ENCODE data around the gene SLC45A2. TPM values are rescaled to one million over a fixed set of nuclear protein-coding genes. Genes with fewer than 3 reads are reported as not detected.

SLC45A2 gene
- total and polyA plus RNA-seq, 8 donors: 0.08 to 0.26 (median 0.19) TPM; not detected in 4

DNA sequence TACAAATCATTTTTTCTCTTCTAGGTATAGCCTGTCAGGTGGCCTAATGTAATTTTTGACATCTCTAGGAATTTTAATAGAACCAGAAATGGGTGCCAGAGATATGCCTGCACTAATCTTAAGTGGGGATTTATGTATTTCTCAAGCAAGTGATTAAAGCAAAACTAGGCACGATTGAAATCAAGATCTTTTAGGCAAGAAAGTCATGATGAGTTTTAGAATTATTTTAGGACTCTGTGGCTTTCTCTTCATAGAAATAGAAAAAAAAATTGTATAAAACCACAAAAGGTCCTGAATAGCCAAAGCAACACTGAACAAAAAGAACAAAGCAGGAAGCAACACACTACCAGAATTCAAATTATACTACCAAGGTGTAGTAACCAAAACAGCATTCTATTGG is 24.3 kb upstream of the SLC45A2 start:
- TF ChIP-seq, protein P1, sequence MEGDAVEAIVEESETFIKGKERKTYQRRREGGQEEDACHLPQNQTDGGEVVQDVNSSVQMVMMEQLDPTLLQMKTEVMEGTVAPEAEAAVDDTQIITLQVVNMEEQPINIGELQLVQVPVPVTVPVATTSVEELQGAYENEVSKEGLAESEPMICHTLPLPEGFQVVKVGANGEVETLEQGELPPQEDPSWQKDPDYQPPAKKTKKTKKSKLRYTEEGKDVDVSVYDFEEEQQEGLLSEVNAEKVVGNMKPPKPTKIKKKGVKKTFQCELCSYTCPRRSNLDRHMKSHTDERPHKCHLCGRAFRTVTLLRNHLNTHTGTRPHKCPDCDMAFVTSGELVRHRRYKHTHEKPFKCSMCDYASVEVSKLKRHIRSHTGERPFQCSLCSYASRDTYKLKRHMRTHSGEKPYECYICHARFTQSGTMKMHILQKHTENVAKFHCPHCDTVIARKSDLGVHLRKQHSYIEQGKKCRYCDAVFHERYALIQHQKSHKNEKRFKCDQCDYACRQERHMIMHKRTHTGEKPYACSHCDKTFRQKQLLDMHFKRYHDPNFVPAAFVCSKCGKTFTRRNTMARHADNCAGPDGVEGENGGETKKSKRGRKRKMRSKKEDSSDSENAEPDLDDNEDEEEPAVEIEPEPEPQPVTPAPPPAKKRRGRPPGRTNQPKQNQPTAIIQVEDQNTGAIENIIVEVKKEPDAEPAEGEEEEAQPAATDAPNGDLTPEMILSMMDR (IDR thresholded peaks at IDR 0.05): no peak
- H3K4me3 ChIP-seq: peak overlapping the region; percentile 64 to 89 (median 73)
- FAIRE-seq (no peak), DNase-seq (no peak), ATAC-seq (no peak)
- peaks cover 10 to 17% (median 14%) of the 10 kb centered on the region in 3 donors for H3K4me1 ChIP-seq
- no peaks in the 10 kb centered on the region for H3K36me3 ChIP-seq
- WGBS, 2 donors: 0 to 4% methylated on average over 1 of the region's 1 CpG
- H3K9me3 ChIP-seq: no peaks in the 10 kb centered on the region
- H3K27ac ChIP-seq: peak overlapping the region; percentile 87 to 96 (median 92)
- no peaks in the 10 kb centered on the region for H3K27me3 ChIP-seq
- intact Hi-C loops (cut with DNase I): loop anchor here in 1 of 3 donors (10.0 kb wide), 1 partner anchor 456 kb away; no protein-coding TSS in a partner anchor

DNA sequence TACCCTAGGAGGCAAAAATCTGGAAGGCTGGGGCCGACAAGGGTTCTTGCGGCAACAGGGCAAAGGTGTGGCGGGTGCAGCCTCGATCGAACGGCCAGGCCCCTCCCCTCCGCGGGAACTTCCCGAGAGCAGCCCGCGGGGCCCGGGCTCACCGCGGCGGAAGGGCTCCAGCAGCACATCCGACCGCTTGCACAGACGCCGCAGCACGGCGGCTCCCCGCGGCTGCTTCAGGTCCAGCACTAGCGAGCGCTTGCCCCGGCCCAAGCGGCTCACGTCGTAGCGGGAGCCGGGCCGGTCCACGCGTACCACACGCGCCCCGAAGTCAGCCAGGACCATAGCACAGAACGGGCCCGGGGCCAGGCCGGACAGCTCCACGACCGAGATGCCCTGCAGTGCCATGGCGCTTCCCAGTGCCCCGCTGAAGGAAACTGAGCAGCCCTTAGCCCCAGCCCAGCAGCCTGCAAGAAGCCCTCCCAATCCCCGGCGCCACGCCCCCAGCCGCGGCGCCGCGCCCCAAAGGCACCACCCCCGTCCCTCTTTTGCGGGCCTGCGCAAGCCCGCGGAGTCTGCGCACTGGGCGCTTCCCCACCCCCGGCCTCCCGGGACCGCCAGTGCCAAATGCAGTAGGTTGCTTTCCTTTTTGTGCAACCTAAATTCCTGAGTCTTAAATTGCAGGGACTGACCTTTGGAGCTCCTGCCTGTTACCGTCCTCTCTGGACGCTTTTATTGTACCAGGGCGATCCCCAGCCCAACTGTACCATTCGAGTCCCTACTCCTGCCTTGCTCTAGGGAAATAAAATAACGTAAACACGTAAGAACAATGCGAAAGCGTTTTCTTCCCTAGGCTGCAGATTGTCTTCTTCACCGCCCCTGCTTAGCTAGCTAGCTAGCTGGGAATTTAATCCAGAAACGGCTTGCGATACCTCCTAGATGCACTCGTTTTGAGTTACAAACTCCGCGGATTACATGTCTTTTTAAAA is 23.4 kb upstream of the SLC45A2 start, which contains the start of gene AMACR:
Gene AMACR, minus strand, starts transcription at position 430 of the 980 bp plus-strand sequence. Its CDS starts 31 bp downstream, at position 399.
- WGBS, 2 donors: 0% methylated on average over 76 of the region's 76 CpGs
- H3K36me3 ChIP-seq: no peaks in the 10 kb centered on the region
- FAIRE-seq: no peak
- DNase-seq: peak; percentile 89 to 96 (median 93)
- H3K4me3 ChIP-seq: peak within 1 kb of the TSS; percentile 64 to 89 (median 73)
- peaks cover 10 to 15% (median 14%) of the 10 kb centered on the region in 3 donors for H3K4me1 ChIP-seq
- TF ChIP-seq, protein P1 (IDR thresholded peaks at IDR 0.05): no peak
- peak; percentile 91 to 96 (median 94) for ATAC-seq
- H3K9me3 ChIP-seq: no peaks in the 10 kb centered on the region
- no peaks in the 10 kb centered on the region for H3K27me3 ChIP-seq
- intact Hi-C loops (cut with DNase I): loop anchor here in 1 of 3 donors (10.0 kb wide), 1 partner anchor 457 kb away; no protein-coding TSS in a partner anchor
- H3K27ac ChIP-seq: peak within 1 kb of the TSS; percentile 87 to 96 (median 92)

DNA sequence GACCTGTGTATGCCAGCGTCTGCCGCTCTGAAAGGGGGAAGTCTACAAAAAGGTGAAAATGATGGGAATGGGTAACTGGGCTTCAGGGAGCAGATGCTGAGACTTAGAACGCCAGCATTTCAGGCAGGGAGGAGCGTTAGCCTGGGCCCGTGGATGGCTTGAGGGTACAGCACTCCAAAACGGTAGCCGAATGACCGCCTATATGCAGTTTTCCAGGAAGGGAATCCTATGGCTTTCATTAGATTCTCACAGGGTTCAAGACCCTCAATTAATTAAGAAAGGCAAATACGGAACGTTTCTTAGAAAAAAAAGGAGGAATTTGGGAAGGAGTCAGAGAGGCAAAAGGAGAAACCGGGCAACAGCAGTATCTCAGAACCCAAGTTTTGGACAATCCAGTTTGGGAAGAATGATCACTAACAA is 22.7 kb upstream of the SLC45A2 start:
- intact Hi-C loops (cut with DNase I): loop anchor here in 1 of 3 donors (10.0 kb wide), 1 partner anchor 458 kb away; no protein-coding TSS in a partner anchor
- WGBS, 2 donors: 1% methylated on average over 11 of the region's 11 CpGs

DNA sequence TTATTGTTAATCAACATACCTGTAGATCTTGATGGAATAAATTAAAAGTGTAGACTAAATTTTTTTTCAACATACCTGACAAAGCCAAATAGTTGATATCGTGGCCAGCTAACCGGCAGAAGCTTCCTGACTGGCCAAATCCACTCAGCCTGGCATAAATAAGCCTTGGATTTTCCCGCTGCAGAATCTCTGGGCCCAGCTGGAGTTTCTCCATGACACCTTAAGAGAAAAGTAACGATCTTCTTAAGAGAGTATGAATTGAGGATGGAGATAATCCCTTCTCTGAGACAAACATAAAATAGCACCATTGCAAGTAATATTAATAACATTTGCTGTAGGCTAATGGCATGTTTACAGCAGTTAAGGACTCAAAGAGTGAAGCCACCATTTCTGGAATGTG is 21.2 kb upstream of the SLC45A2 start:
- TF ChIP-seq, protein P1 (IDR thresholded peaks at IDR 0.05): no peak
- Histone ChIP-seq H3K36me3 (no peaks in the 10 kb centered on the region), H3K4me1 (peaks cover 10 to 14% (median 14%) of the 10 kb centered on the region in 3 donors), H3K27ac (no peak overlapping the region), H3K9me3 (no peaks in the 10 kb centered on the region), H3K27me3 (no peaks in the 10 kb centered on the region), H3K4me3 (no peak overlapping the region)
- FAIRE-seq (no peak), ATAC-seq (no peak), DNase-seq (no peak)
- 89 to 90% methylated on average over 4 of the region's 4 CpGs for WGBS, 2 donors
- intact Hi-C loops (cut with DNase I): loop anchor here in 1 of 3 donors (10.0 kb wide), 1 partner anchor 459 kb away; no protein-coding TSS in a partner anchor

More for the DNA sequence above, 22.7 kb upstream of the SLC45A2 start:
- peaks cover 10 to 14% (median 10%) of the 10 kb centered on the region in 3 donors for H3K4me1 ChIP-seq
- TF ChIP-seq, protein P1 (IDR thresholded peaks at IDR 0.05): no peak
- no peaks in the 10 kb centered on the region for H3K36me3 ChIP-seq
- ATAC-seq (peak in 3 of 4 donors; percentile 20 to 38 (median 34)), DNase-seq (peak in 2 of 6 donors; percentile 13 to 55), FAIRE-seq (no peak)
- no peaks in the 10 kb centered on the region for H3K27me3 ChIP-seq
- no peaks in the 10 kb centered on the region for H3K9me3 ChIP-seq
- H3K27ac ChIP-seq: peak overlapping the region; percentile 87 to 96 (median 92)
- peak overlapping the region; percentile 64 to 89 (median 73) for H3K4me3 ChIP-seq
